Thyroid gland (tissue), 4 donors: ENCODE data around the gene MRM2.

ENCODE experiments used
- CTCF ChIP-seq, 6 experiments: fragments of 200-600 bp in 3 of 6; fragments of 450-650 bp in 3 of 6; sonication (generic) in 3 of 6; IDR thresholded peaks; one replicate each; pipeline ENCODE4 v1.5.1; 2016 to 2019; ENCODE audit warnings: antibody characterized with exemption in 6 of 6, mild to moderate bottlenecking in 2 of 6, inconsistent platforms in 1 of 6, moderate library complexity in 1 of 6
- POLR2A ChIP-seq, 2 donors: fragments of 450-650 bp; IDR thresholded peaks; one replicate each; pipeline ENCODE4 v1.6.1; 2017; ENCODE audit warnings: antibody characterized with exemption in 2 of 2, mild to moderate bottlenecking in 2 of 2, moderate library complexity in 1 of 2

DNA sequence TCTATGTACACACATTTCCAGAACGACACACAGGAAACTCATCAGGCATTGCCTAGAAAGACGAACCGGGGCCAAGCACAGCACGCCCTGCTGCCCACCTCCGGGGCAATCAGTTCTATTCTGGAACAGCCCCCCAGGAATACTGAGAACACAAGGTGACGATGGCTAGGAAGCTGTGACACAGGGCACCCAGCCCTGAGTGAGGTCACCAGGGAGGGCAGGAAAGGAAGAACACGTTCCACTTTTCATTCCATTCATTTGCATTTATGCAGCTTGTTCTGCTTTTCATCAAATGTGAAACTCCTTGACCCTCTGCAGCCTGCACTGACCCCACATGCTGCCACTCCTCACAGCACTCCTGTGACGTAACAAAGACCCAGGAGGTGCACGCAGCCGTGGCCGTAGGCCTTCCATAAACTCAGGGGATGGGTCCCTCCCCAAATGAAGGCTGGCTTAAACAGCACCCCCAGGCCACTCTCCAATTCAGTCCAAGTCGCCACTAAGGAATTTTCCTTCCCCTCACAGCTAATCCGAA is 38.2 kb downstream of the MRM2 start:
- TF ChIP-seq CTCF (IDR thresholded peaks at IDR 0.05) (no peak), POLR2A (IDR thresholded peaks at IDR 0.05) (no peak)
